OCI-LY1 (cell line): Measurements from ENCODE around the gene C3orf33.

ENCODE experiments used
- H2AFZ ChIP-seq: fragments of 200-600 bp; sonication (generic), shearing (Covaris generic); 2 replicates; pipeline ENCODE4 v1.6.0; 2014; ENCODE audit warnings: antibody characterized with exemption, mild to moderate bottlenecking, low read length
- H3F3A ChIP-seq: fragments of 200-600 bp; sonication (generic), shearing (Covaris generic); 2 replicates; pipeline ENCODE4 v1.6.0; 2014; ENCODE audit warnings: mild to moderate bottlenecking, antibody characterized with exemption, low read length, moderate library complexity; ENCODE audit not compliant: insufficient read depth
- H3K27ac ChIP-seq: fragments of 200-600 bp; sonication (generic); 2 replicates; pipeline ENCODE4 v1.5.1; 2014; ENCODE audit warnings: low read length, mixed run types, mild to moderate bottlenecking, low read depth; ENCODE audit not compliant: poor library complexity, severe bottlenecking
- H3K27me3 ChIP-seq: fragments of 200-600 bp; sonication (generic); 2 replicates; pipeline ENCODE4 v1.6.0; 2014; ENCODE audit warnings: antibody characterized with exemption, mild to moderate bottlenecking, low read length, moderate library complexity; ENCODE audit not compliant: insufficient read depth
- H3K36me3 ChIP-seq: fragments of 200-600 bp; sonication (generic); 2 replicates; pipeline ENCODE4 v1.6.1; 2014; ENCODE audit warnings: mild to moderate bottlenecking, antibody characterized with exemption, low read length, moderate library complexity, mixed read lengths; ENCODE audit not compliant: insufficient read depth
- H3K4me1 ChIP-seq: fragments of 200-600 bp; sonication (generic); 2 replicates; pipeline ENCODE4 v1.5.1; 2014; ENCODE audit warnings: mild to moderate bottlenecking, low read length, moderate library complexity; ENCODE audit not compliant: insufficient read depth, severe bottlenecking
- H3K4me2 ChIP-seq: fragments of 200-600 bp; sonication (generic), shearing (Covaris generic); 2 replicates; pipeline ENCODE4 v1.6.1; 2014; ENCODE audit warnings: low read length
- H3K4me3 ChIP-seq: fragments of 200-600 bp; sonication (generic); 2 replicates; pipeline ENCODE4 v1.5.1; 2014; ENCODE audit warnings: low read length, low read depth, mild to moderate bottlenecking, mixed read lengths; ENCODE audit not compliant: poor library complexity, severe bottlenecking
- H3K79me2 ChIP-seq: fragments of 200-600 bp; shearing (Covaris generic); 2 replicates; pipeline ENCODE4 v1.6.1; 2016; ENCODE audit warnings: mixed run types, low read length, mixed read lengths; ENCODE audit not compliant: insufficient read depth
- H3K9ac ChIP-seq: fragments of 200-600 bp; sonication (generic), shearing (Covaris generic); 2 replicates; pipeline ENCODE4 v1.6.1; 2014; ENCODE audit warnings: mild to moderate bottlenecking, low read length, mixed read lengths
- H3K9me2 ChIP-seq: fragments of 200-600 bp; sonication (generic), shearing (Covaris generic); 2 replicates; pipeline ENCODE4 v1.6.1; 2014; ENCODE audit warnings: low read depth, mild to moderate bottlenecking, low read length, mixed read lengths
- H3K9me3 ChIP-seq: fragments of 200-600 bp; shearing (Covaris generic); 2 replicates; pipeline ENCODE4 v1.6.1; 2014; ENCODE audit warnings: low read length, mixed read lengths
- H4K20me1 ChIP-seq: fragments of 200-600 bp; sonication (generic), shearing (Covaris generic); 2 replicates; pipeline ENCODE4 v1.6.0; 2016; ENCODE audit warnings: mild to moderate bottlenecking, low read length; ENCODE audit not compliant: insufficient read depth
- CTCF ChIP-seq: fragments of 200-600 bp; sonication (generic), shearing (Covaris generic); IDR thresholded peaks from 2 replicates; pipeline ENCODE4 v1.5.1; 2017; ENCODE audit warnings: mild to moderate bottlenecking, antibody characterized with exemption, low read length, moderate library complexity, mixed read lengths
- EZH2 ChIP-seq: fragments of 200-600 bp; sonication (generic), shearing (Covaris generic); IDR thresholded peaks from 2 replicates; pipeline ENCODE4 v1.8.0; 2017; ENCODE audit warnings: borderline replicate concordance, mixed run types, mild to moderate bottlenecking, antibody characterized with exemption, low read length, moderate library complexity, mixed read lengths

The C3orf33 gene

GRCh38 chr3:155780291-155780690 is 25.8 kb downstream of the C3orf33 start:
- H3K4me1 ChIP-seq: no peaks in the 10 kb centered on the region
- no peak overlapping the region for H3K27ac ChIP-seq
- H3K4me2 ChIP-seq: no peak overlapping the region
- no peaks in the 10 kb centered on the region for H3K79me2 ChIP-seq
- H3K9ac ChIP-seq: no peak overlapping the region
- H3K9me2 ChIP-seq: no peaks in the 10 kb centered on the region
- no peaks in the 10 kb centered on the region for H3F3A ChIP-seq
- H4K20me1 ChIP-seq: no peaks in the 10 kb centered on the region
- H3K27me3 ChIP-seq: no peaks in the 10 kb centered on the region
- no peak overlapping the region for H3K4me3 ChIP-seq
- H3K9me3 ChIP-seq: peaks cover 10% of the 10 kb centered on the region
- H2AFZ ChIP-seq: no peak overlapping the region
- H3K36me3 ChIP-seq: no peaks in the 10 kb centered on the region; the same call in 1 of the 2 replicates
- TF ChIP-seq EZH2: no peak

DNA sequence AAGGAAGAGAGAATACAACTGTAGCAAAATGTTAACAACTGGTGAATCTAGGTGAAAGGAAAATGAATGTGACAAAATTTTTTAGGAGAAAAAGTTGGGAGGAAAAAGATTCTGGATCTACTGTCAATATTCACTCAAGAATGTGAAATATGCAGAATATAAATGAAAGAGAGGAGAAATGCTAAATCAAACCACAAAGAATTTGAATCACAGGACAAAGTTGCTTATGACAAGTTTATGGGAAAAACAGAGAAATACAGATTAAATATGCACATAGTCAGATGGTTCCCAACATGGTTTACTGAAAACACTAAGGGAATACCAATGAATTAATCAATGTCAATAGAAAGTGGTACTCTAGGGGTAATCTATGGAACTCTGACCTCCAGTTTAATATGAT is 27.6 kb downstream of the C3orf33 start:
- Histone ChIP-seq H3K36me3 (no peaks in the 10 kb centered on the region; the same call in 1 of the 2 replicates), H3K27ac (no peak overlapping the region), H3K4me1 (no peaks in the 10 kb centered on the region), H3K9me3 (peaks cover 10% of the 10 kb centered on the region), H4K20me1 (no peaks in the 10 kb centered on the region), H3F3A (no peaks in the 10 kb centered on the region), H2AFZ (no peak overlapping the region), H3K9ac (no peak overlapping the region), H3K4me2 (no peak overlapping the region), H3K4me3 (no peak overlapping the region), H3K27me3 (no peaks in the 10 kb centered on the region), H3K79me2 (no peaks in the 10 kb centered on the region), H3K9me2 (no peaks in the 10 kb centered on the region)
- TF ChIP-seq CTCF (no peak), EZH2 (no peak)

DNA sequence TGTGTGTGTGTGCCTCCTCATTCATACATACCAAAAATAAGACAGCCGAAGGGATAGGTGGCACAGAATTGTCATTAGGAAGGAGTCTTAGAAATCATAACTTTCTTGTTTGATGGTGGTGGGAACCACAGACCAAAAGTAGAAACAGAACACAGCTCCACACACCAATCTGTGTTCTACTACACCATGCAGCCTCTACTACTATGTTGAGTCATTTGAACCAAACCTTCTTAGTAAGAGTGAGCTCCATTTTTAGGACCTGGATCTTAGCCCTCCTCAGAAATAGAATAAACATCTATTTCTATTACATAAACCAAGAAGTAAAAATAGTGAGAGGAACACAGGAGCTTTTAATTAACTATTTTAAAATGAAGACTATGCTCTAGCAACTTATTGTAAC is 33.3 kb downstream of the C3orf33 start:
- H3K79me2 ChIP-seq: no peaks in the 10 kb centered on the region
- no peaks in the 10 kb centered on the region for H3F3A ChIP-seq
- no peak overlapping the region for H3K9ac ChIP-seq
- no peaks in the 10 kb centered on the region for H3K9me2 ChIP-seq
- H3K4me1 ChIP-seq: no peaks in the 10 kb centered on the region
- no peak overlapping the region for H3K4me2 ChIP-seq
- H3K27me3 ChIP-seq: no peaks in the 10 kb centered on the region
- H3K9me3 ChIP-seq: peaks cover 9% of the 10 kb centered on the region; the same call in 1 of the 2 replicates
- no peak overlapping the region for H2AFZ ChIP-seq
- peaks cover 15% of the 10 kb centered on the region for H3K36me3 ChIP-seq
- no peak for TF ChIP-seq CTCF
- no peak for TF ChIP-seq EZH2
- no peaks in the 10 kb centered on the region for H4K20me1 ChIP-seq
- no peak overlapping the region for H3K4me3 ChIP-seq
- H3K27ac ChIP-seq: no peak overlapping the region

- no peaks in the 10 kb centered on the region for H3K79me2 ChIP-seq
- no peak overlapping the region for H2AFZ ChIP-seq
- H3K4me1 ChIP-seq: no peaks in the 10 kb centered on the region
- H3K27me3 ChIP-seq: no peaks in the 10 kb centered on the region
- peaks cover 18% of the 10 kb centered on the region for H3K36me3 ChIP-seq
- no peak for TF ChIP-seq CTCF
- no peak for TF ChIP-seq EZH2
- peaks cover 9% of the 10 kb centered on the region; the same call in 1 of the 2 replicates for H3K9me3 ChIP-seq
- no peaks in the 10 kb centered on the region for H3F3A ChIP-seq
- no peaks in the 10 kb centered on the region for H3K9me2 ChIP-seq
- no peak overlapping the region for H3K4me2 ChIP-seq
- H4K20me1 ChIP-seq: no peaks in the 10 kb centered on the region
- H3K27ac ChIP-seq: no peak overlapping the region
- H3K9ac ChIP-seq: no peak overlapping the region
- no peak overlapping the region for H3K4me3 ChIP-seq
Observed at GRCh38 chr3:155771126-155771525, 35.0 kb downstream of the C3orf33 start.
